Measurements from ENCODE around the gene CCNQ.

DNA sequence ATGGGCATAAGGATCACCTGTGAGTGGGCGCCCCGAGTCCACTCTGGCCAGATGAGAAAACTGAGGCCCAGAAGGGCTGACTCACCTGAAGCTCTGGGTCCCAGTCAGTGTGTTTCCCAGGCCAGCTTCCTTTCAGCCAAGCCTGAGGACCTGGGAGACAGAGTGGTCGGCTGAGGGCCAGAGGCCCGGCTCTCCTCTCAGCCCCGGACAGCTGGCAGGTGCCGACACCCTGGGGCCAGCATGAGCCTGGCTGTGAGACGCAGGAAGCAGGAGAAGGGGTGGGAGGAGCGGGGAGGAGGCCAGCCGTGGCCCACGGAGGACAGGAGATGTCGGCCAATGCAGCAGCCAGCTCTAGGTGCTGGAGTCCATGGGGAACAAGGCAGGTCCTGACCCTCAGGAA, 52.6 kb downstream of the CCNQ start:
- TF ChIP-seq, protein P1, sequence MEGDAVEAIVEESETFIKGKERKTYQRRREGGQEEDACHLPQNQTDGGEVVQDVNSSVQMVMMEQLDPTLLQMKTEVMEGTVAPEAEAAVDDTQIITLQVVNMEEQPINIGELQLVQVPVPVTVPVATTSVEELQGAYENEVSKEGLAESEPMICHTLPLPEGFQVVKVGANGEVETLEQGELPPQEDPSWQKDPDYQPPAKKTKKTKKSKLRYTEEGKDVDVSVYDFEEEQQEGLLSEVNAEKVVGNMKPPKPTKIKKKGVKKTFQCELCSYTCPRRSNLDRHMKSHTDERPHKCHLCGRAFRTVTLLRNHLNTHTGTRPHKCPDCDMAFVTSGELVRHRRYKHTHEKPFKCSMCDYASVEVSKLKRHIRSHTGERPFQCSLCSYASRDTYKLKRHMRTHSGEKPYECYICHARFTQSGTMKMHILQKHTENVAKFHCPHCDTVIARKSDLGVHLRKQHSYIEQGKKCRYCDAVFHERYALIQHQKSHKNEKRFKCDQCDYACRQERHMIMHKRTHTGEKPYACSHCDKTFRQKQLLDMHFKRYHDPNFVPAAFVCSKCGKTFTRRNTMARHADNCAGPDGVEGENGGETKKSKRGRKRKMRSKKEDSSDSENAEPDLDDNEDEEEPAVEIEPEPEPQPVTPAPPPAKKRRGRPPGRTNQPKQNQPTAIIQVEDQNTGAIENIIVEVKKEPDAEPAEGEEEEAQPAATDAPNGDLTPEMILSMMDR (tag by site-specific recombination; IDR thresholded peaks at IDR 0.05), result no peak
- TF ChIP-seq KLF1 (tag by site-specific recombination; IDR thresholded peaks at IDR 0.05), result no peak
